ENCODE results near the gene OSM.
A peak's percentile ranks its signal among the peaks of the same experiment; 100 is the strongest.

OSM gene

GRCh38 chr22:30309951-30310741 lies 43.5 kb upstream of the OSM start:
- no peak for DNase-seq (ENCODE audit: low spot score)
- Histone ChIP-seq H3K4me3 (peak overlapping the region; percentile 53), H3K27ac (peak overlapping the region; percentile 67 to 92)
- TF ChIP-seq, protein P1, sequence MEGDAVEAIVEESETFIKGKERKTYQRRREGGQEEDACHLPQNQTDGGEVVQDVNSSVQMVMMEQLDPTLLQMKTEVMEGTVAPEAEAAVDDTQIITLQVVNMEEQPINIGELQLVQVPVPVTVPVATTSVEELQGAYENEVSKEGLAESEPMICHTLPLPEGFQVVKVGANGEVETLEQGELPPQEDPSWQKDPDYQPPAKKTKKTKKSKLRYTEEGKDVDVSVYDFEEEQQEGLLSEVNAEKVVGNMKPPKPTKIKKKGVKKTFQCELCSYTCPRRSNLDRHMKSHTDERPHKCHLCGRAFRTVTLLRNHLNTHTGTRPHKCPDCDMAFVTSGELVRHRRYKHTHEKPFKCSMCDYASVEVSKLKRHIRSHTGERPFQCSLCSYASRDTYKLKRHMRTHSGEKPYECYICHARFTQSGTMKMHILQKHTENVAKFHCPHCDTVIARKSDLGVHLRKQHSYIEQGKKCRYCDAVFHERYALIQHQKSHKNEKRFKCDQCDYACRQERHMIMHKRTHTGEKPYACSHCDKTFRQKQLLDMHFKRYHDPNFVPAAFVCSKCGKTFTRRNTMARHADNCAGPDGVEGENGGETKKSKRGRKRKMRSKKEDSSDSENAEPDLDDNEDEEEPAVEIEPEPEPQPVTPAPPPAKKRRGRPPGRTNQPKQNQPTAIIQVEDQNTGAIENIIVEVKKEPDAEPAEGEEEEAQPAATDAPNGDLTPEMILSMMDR (IDR thresholded peaks at IDR 0.05): no peak

- TF ChIP-seq, protein P1 (IDR thresholded peaks at IDR 0.05): no peak
- no peak for DNase-seq (ENCODE audit: low spot score)
- Histone ChIP-seq H3K27ac (peak overlapping the region; percentile 11 to 92), H3K4me3 (no peak overlapping the region)
These were observed 42.0 kb upstream of the OSM start for GRCh38 chr22:30308518-30309230.

DNA sequence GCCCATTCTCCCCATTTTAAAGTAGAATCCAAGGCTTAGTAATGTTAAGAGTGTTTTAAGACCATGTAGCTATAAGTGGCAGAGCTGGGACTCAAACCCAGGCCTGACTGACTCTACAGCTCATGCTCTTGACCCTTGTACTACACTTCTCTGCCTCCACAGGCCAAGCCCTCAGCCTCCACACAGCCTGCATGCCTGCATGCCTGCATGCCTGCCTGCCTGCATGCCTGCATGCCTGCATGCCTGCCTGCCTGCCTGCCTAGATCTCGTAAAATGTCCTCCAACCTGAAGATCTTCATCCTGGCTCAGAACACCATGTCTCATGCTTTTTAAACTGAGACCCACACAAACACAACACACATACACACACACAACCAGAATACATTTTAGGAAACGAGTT lies 41.4 kb upstream of the OSM start:
- DNase-seq (ENCODE audit: low spot score): no peak
- TF ChIP-seq, protein P1 (IDR thresholded peaks at IDR 0.05): no peak
- H3K4me3 ChIP-seq: no peak overlapping the region
- peak overlapping the region in 1 of 2 donors; percentile 92 for H3K27ac ChIP-seq

DNA sequence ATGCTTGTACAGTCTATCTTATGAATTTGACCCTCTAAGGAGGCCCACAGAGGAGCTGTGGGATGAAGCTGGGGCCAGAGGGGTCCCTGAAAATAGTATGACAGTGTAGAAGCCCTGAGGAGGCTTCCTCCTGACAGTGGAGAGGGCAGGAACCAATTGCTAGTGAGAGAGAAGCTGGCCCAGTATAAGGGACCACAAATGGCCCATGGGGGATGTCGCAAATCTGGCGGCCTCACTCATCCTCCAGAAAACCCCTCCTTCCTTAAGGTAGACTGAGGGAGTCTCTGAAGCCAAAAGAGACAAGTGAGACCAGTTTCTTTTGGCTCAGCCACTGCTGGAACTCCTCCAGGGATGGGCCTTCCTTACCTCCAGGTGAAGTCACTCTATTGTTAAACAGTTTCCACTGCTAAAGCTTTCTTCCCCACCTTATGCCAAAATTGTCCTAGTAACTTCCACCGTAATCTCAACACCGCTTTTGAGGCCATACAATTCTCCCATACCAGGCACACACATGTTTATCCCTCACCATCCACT lies 40.5 kb upstream of the OSM start:
- Histone ChIP-seq H3K4me3 (no peak overlapping the region), H3K27ac (peak overlapping the region in 1 of 2 donors; percentile 92)
- TF ChIP-seq, protein P1 (IDR thresholded peaks at IDR 0.05): no peak
- DNase-seq (ENCODE audit: low spot score): no peak

DNA sequence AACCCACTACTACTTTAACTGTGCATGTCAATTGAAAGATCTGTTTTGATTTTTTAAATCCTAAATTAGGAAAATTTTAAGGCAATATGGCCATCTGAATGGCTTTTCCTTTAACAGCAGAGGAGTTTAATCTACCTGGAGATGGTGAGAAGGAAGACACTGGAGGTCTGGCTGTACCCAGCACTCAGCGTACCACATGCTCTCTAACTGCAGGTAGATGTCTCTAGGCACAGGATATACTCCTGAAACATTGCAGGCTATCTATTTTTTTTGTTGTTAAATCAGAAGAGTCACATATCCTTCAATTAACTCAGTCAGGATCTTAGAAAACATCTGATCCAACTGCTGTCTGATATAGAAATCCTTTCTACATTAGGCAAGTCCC lies 40.0 kb upstream of the OSM start:
- Histone ChIP-seq H3K4me3 (no peak overlapping the region), H3K27ac (peak overlapping the region; percentile 69 to 92)
- no peak for DNase-seq (ENCODE audit: low spot score)
- TF ChIP-seq, protein P1 (IDR thresholded peaks at IDR 0.05): no peak

GRCh38 chr22:30305906-30306626 lies 39.4 kb upstream of the OSM start:
- peak overlapping the region; percentile 23 for H3K4me3 ChIP-seq

More at GRCh38 chr22:30305906-30306626, 39.4 kb upstream of the OSM start:
- no peak for DNase-seq (ENCODE audit: low spot score)
- TF ChIP-seq, protein P1 (IDR thresholded peaks at IDR 0.05): no peak
- H3K27ac ChIP-seq: peak overlapping the region; percentile 69 to 92

Measured in coronary artery (tissue), 2 donors.